ENCODE results near the gene TBL1X. TPM values are rescaled to one million over a fixed set of nuclear protein-coding genes. Genes with fewer than 3 reads are reported as not detected.
A peak's percentile ranks its signal among the peaks of the same experiment; 100 is the strongest.

TBL1X gene
- total RNA-seq, 6 experiments from 2014 or later, result 18.0 to 40.7 (median 20.8) TPM

GRCh38 chrX:9676306-9676705 lies 211.4 kb downstream of the TBL1X start:
- ATAC-seq (no peak), DNase-seq (no peak)
- H3K4me1 ChIP-seq, result no peaks in the 10 kb centered on the region
- no peaks in the 10 kb centered on the region for H3K9me3 ChIP-seq
- H3K36me3 ChIP-seq, result no peaks in the 10 kb centered on the region
- intact Hi-C loops (cut with DNase I), result no loop called here
- WGBS (ENCODE audit: insufficient coverage, low coverage, low lambda C conversion rate, missing lambda C conversion rate), result 72% methylated on average over 8 of the region's 13 CpGs
- H3K4me3 ChIP-seq, result no peak overlapping the region
- TF ChIP-seq POLR2A (IDR thresholded peaks at IDR 0.05), result no peak
- no peak for TF ChIP-seq CTCF (IDR thresholded peaks at IDR 0.05)
- H3K27me3 ChIP-seq, result no peaks in the 10 kb centered on the region
- no peak overlapping the region for H3K27ac ChIP-seq

GRCh38 chrX:9676738-9677097 lies 211.9 kb downstream of the TBL1X start:
- no peaks in the 10 kb centered on the region for H3K27me3 ChIP-seq
- no peaks in the 10 kb centered on the region for H3K4me1 ChIP-seq
- 65% methylated on average over 5 of the region's 6 CpGs for WGBS (ENCODE audit: insufficient coverage, low coverage, low lambda C conversion rate, missing lambda C conversion rate)
- H3K9me3 ChIP-seq, result no peaks in the 10 kb centered on the region
- intact Hi-C loops (cut with DNase I), result no loop called here
- no peak overlapping the region for H3K4me3 ChIP-seq
- DNase-seq (no peak), ATAC-seq (no peak)
- TF ChIP-seq CTCF (IDR thresholded peaks at IDR 0.05) (no peak), POLR2A (IDR thresholded peaks at IDR 0.05) (no peak)
- no peaks in the 10 kb centered on the region for H3K36me3 ChIP-seq
- no peak overlapping the region for H3K27ac ChIP-seq

GRCh38 chrX:9677098-9677739 lies 212.4 kb downstream of the TBL1X start:
- ATAC-seq (peak in 3 of 4 donors; percentile 46 to 56 (median 53)), DNase-seq (no peak)
- intact Hi-C loops (cut with DNase I), result no loop called here
- Histone ChIP-seq H3K27me3 (no peaks in the 10 kb centered on the region), H3K27ac (no peak overlapping the region), H3K36me3 (no peaks in the 10 kb centered on the region), H3K9me3 (no peaks in the 10 kb centered on the region), H3K4me1 (no peaks in the 10 kb centered on the region), H3K4me3 (no peak overlapping the region)
- WGBS (ENCODE audit: insufficient coverage, low coverage, low lambda C conversion rate, missing lambda C conversion rate), result 47% methylated on average over 7 of the region's 7 CpGs
- TF ChIP-seq CTCF (IDR thresholded peaks at IDR 0.05), result no peak
- no peak for TF ChIP-seq POLR2A (IDR thresholded peaks at IDR 0.05)

GRCh38 chrX:9678215-9678965 lies 213.5 kb downstream of the TBL1X start:
- 82% methylated on average over 3 of the region's 3 CpGs for WGBS (ENCODE audit: insufficient coverage, low coverage, low lambda C conversion rate, missing lambda C conversion rate)
- ATAC-seq (no peak), DNase-seq (no peak)
- H3K27me3 ChIP-seq, result no peaks in the 10 kb centered on the region
- no peak overlapping the region for H3K27ac ChIP-seq
- H3K9me3 ChIP-seq, result no peaks in the 10 kb centered on the region
- H3K36me3 ChIP-seq, result no peaks in the 10 kb centered on the region
- no peak overlapping the region for H3K4me3 ChIP-seq
- intact Hi-C loops (cut with DNase I), result no loop called here
- TF ChIP-seq CTCF (IDR thresholded peaks at IDR 0.05) (no peak), POLR2A (IDR thresholded peaks at IDR 0.05) (no peak)
- H3K4me1 ChIP-seq, result no peaks in the 10 kb centered on the region
